B cell (primary cell): ENCODE data around the gene RPP25L. TPM values are rescaled to one million over a fixed set of nuclear protein-coding genes. Genes with fewer than 3 reads are reported as not detected.

Source experiments
- ATAC-seq: fragments of 200-7000 bp; cut with Tn5 transposase; one replicate; pipeline ENCODE4 v1.10.0; 2021; ENCODE audit warnings: low read depth, mild to moderate bottlenecking, moderate number of reproducible peaks, moderate library complexity
- CTCF ChIA-PET: fragments of 350-600 bp; sonication (Branson Sonifier 250); formaldehyde crosslinking; loops from one replicate; lab custom pipeline; 2021; ENCODE audit warnings: antibody characterized with exemption, inconsistent platforms; lab: Charles Lee
- POLR2A ChIA-PET: fragments of 350-600 bp; sonication (Branson Sonifier 250); formaldehyde crosslinking; loops from one replicate; lab custom pipeline; 2021; ENCODE audit warnings: antibody characterized with exemption; lab: Charles Lee
- DNase-seq: peaks from one replicate; pipeline ENCODE4 v3.0.0; 2013
- H2AFZ ChIP-seq: 2 replicates; pipeline ENCODE4 v1.6.1; 2012; ENCODE audit warnings: mild to moderate bottlenecking, low read depth, low read length; ENCODE audit not compliant: insufficient read depth, poor library complexity, severe bottlenecking
- H3K27ac ChIP-seq, 2 donors: 1 replicate in 1 of 2; 2 replicates in 1 of 2; pipeline ENCODE4 v1.5.1; 2012 to 2013; ENCODE audit warnings: low read length in 2 of 2, mild to moderate bottlenecking in 2 of 2, moderate library complexity in 1 of 2
- H3K27me3 ChIP-seq, 4 experiments: fragments of 200-600 bp in 1 of 4; sonication (generic) in 1 of 4; replicated peaks in 1 of 4; 1 replicate in 2 of 4; 2 replicates in 2 of 4; pipeline versions ENCODE4 v1.6.1 to v1.7.0; 2013 to 2016; ENCODE audit warnings: low read length in 3 of 4, mild to moderate bottlenecking in 2 of 4, mixed read lengths in 1 of 4, moderate library complexity in 1 of 4; ENCODE audit not compliant: insufficient read depth in 4 of 4, control insufficient read depth in 3 of 4; ENCODE audit errors: control extremely low read depth in 1 of 4
- H3K36me3 ChIP-seq, 2 experiments: replicated peaks in 1 of 2; 1 replicate in 1 of 2; 2 replicates in 1 of 2; pipeline versions ENCODE4 v1.6.1 to v1.7.1; 2013; ENCODE audit warnings: low read length in 1 of 2; ENCODE audit not compliant: insufficient read depth in 2 of 2, control insufficient read depth in 1 of 2; ENCODE audit errors: control extremely low read depth in 1 of 2, extremely low read depth in 1 of 2
- H3K4me1 ChIP-seq, 2 donors: fragments of 200-600 bp in 1 of 2; sonication (generic) in 1 of 2; 1 replicate in 1 of 2; 2 replicates in 1 of 2; pipeline versions ENCODE4 v1.5.1 to v1.6.1; 2013 to 2017; ENCODE audit warnings: low read length in 2 of 2; ENCODE audit not compliant: control insufficient read depth in 2 of 2, insufficient read depth in 2 of 2
- H3K4me2 ChIP-seq: replicated peaks from 2 replicates; pipeline ENCODE3; 2012; ENCODE audit warnings: mild to moderate bottlenecking, low read depth, low read length; ENCODE audit not compliant: poor library complexity, severe bottlenecking
- H3K4me3 ChIP-seq, 5 experiments: fragments of 200-600 bp in 1 of 5; sonication (generic) in 1 of 5; 1 replicate in 3 of 5; 2 replicates in 2 of 5; pipeline versions ENCODE4 v1.5.1 to v1.7.0; 2011 to 2016; ENCODE audit warnings: low read length in 4 of 5, mild to moderate bottlenecking in 4 of 5, low read depth in 2 of 5, control low read depth in 1 of 5, moderate library complexity in 1 of 5; ENCODE audit not compliant: insufficient read depth in 1 of 5; ENCODE audit errors: control extremely low read depth in 1 of 5, extremely low read depth in 1 of 5
- H3K79me2 ChIP-seq: fragments of 200-600 bp; sonication (generic); one replicate; pipeline ENCODE4 v1.6.0; 2016; ENCODE audit warnings: low read length; ENCODE audit not compliant: control insufficient read depth, insufficient read depth
- H3K9ac ChIP-seq: fragments of 200-600 bp; sonication (generic); 2 replicates; pipeline ENCODE4 v1.6.1; 2017; ENCODE audit warnings: mild to moderate bottlenecking, low read length, moderate library complexity
- H3K9me3 ChIP-seq, 3 donors: one replicate each; pipeline versions ENCODE4 v1.6.1 to v1.7.1; 2013; ENCODE audit warnings: low read length in 2 of 3; ENCODE audit not compliant: control insufficient read depth in 2 of 3, insufficient read depth in 1 of 3; ENCODE audit errors: control extremely low read depth in 1 of 3
- H4K20me1 ChIP-seq: 2 replicates; pipeline ENCODE4 v1.6.0; 2012; ENCODE audit warnings: mild to moderate bottlenecking, low read length; ENCODE audit not compliant: insufficient read depth, control insufficient read depth, poor library complexity, severe bottlenecking
- H3K27ac Mint-ChIP-seq: one replicate; pipeline ENCODE4 v1.8.0; 2021; ENCODE audit warnings: mixed read lengths
- H3K27me3 Mint-ChIP-seq: one replicate; pipeline ENCODE4 v1.8.0; 2021; ENCODE audit warnings: mixed read lengths
- H3K4me1 Mint-ChIP-seq: one replicate; pipeline ENCODE4 v1.8.0; 2021; ENCODE audit warnings: mixed read lengths
- H3K4me3 Mint-ChIP-seq: one replicate; pipeline ENCODE4 v1.8.0; 2021; ENCODE audit warnings: mixed read lengths
- H3K9me3 Mint-ChIP-seq: one replicate; pipeline ENCODE4 v1.8.0; 2022; ENCODE audit warnings: mixed read lengths; ENCODE audit not compliant: insufficient read depth
- CTCF ChIP-seq: fragments of 200-600 bp; IDR thresholded peaks from one replicate; pipeline ENCODE4 v1.8.0; 2022; ENCODE audit warnings: antibody characterized with exemption, mild to moderate bottlenecking
- EZH2 ChIP-seq: IDR thresholded peaks from 2 replicates; pipeline ENCODE4 v1.6.1; 2012; ENCODE audit warnings: borderline replicate concordance, low read depth, mild to moderate bottlenecking, moderate library complexity, low read length; ENCODE audit not compliant: insufficient read depth, poor library complexity, severe bottlenecking
- WGBS: methylation state at CpG from one replicate; pipeline ENCODE4 v1.1.5; 2013; ENCODE audit warnings: missing lambda C conversion rate; ENCODE audit not compliant: insufficient coverage; 5-methylcytosine and 5-hydroxymethylcytosine counted together
- intact Hi-C: fragments of 100-400 bp; cut with micrococcal nuclease; formaldehyde crosslinking; loops from one replicate; pipeline ENCODE4 v1.10.0; 2022
- polyA plus RNA-seq: library from polyadenylated mRNA; depleted of rRNA; stranded (reverse); fragments of >200 nt; gene quantifications from 2 replicates; pipeline ENCODE4 v1.2.3, GENCODE V29; 2012
- total RNA-seq, 2 donors: library from RNA; stranded (reverse); fragments of 120-200 nt in 1 of 2; gene quantifications; 1 replicate in 1 of 2; 2 replicates in 1 of 2; pipeline versions ENCODE4 v1.2.3 to v1.2.4, GENCODE V29; 2013 to 2022

Gene RPP25L
- total and polyA plus RNA-seq, 2 donors (not counting 1 experiment from before 2014, with no cell fraction given): 20.2 to 27.0 TPM

- Mint-ChIP-seq H3K27ac (no peak overlapping the region), H3K9me3 (no peaks in the 10 kb centered on the region), H3K4me1 (peaks cover 40% of the 10 kb centered on the region), H3K4me3 (no peak overlapping the region), H3K27me3 (peaks cover 69% of the 10 kb centered on the region)
- POLR2A ChIA-PET: interaction anchor here (0.5 kb wide), 2 partner anchors 86 to 853 kb away, joined by 3 to 8 read pairs; no protein-coding TSS in a partner anchor
- DNase-seq: no peak
- TF ChIP-seq EZH2 (peak; percentile 76), CTCF (no peak)
- Histone ChIP-seq H3K36me3 (no peaks in the 10 kb centered on the region), H3K27ac (no peak overlapping the region), H4K20me1 (peaks cover 6% of the 10 kb centered on the region), H2AFZ (no peak overlapping the region), H3K27me3 (peaks cover 0 to 85% (median 68%) of the 10 kb centered on the region in 4 experiments), H3K4me1 (peaks cover 46 to 58% of the 10 kb centered on the region in 2 donors), H3K4me2 (peak overlapping the region; percentile 70), H3K4me3 (peak overlapping the region in 1 of 5 experiments; percentile 6), H3K9me3 (peaks cover 0 to 45% (median 1%) of the 10 kb centered on the region in 3 donors), H3K79me2 (peaks cover 16% of the 10 kb centered on the region), H3K9ac (no peak overlapping the region)
- intact Hi-C loops: no loop called here
- CTCF ChIA-PET: interaction anchor here (1.2 to 7.6 kb wide), 3 partner anchors 9 to 33 kb away, joined by 3 to 64 read pairs (median 6); no protein-coding TSS in a partner anchor
- WGBS: 19% methylated on average over 39 of the region's 39 CpGs
- no peak for ATAC-seq
These were observed 12.7 kb upstream of the RPP25L start for GRCh38 chr9:34624475-34625185.
